Gastroesophageal sphincter (tissue), 3 donors: Measurements from ENCODE around the gene C12orf57.

Experiments
- CTCF ChIP-seq, 4 experiments: fragments of 200-600 bp in 2 of 4; fragments of 450-650 bp in 2 of 4; sonication (generic) in 1 of 4; IDR thresholded peaks; one replicate each; pipeline ENCODE4 v1.5.1; 2017 to 2019; ENCODE audit warnings: antibody characterized with exemption in 4 of 4, mild to moderate bottlenecking in 2 of 4, moderate library complexity in 2 of 4
- EP300 ChIP-seq: sonication (generic); formaldehyde crosslinking; IDR thresholded peaks from one replicate; pipeline ENCODE4 v1.6.1; 2017; ENCODE audit warnings: antibody characterized with exemption, mild to moderate bottlenecking
- POLR2A ChIP-seq, 2 donors: fragments of 450-650 bp; IDR thresholded peaks; one replicate each; pipeline ENCODE4 v1.6.1; 2017; ENCODE audit warnings: antibody characterized with exemption in 2 of 2, mild to moderate bottlenecking in 2 of 2, moderate library complexity in 1 of 2
- POLR2AphosphoS5 ChIP-seq: sonication (generic); formaldehyde crosslinking; IDR thresholded peaks from one replicate; pipeline ENCODE4 v1.6.1; 2017; ENCODE audit warnings: antibody characterized with exemption

GRCh38 chr12:6965714-6966113 is 21.9 kb downstream of the C12orf57 start:
- no peak for TF ChIP-seq CTCF (IDR thresholded peaks at IDR 0.05)
- no peak for TF ChIP-seq EP300
- TF ChIP-seq POLR2AphosphoS5: no peak
- TF ChIP-seq POLR2A (IDR thresholded peaks at IDR 0.05): no peak
